ENCODE data around the gene SLC39A11. TPM values are rescaled to one million over a fixed set of nuclear protein-coding genes. Genes with fewer than 3 reads are reported as not detected.

Gene SLC39A11
- total and polyA plus RNA-seq, 2 of the 13 experiments (the other 11 are each of a cell fraction or from before 2014, with no cell fraction given), result 17.2 to 31.5 TPM

DNA sequence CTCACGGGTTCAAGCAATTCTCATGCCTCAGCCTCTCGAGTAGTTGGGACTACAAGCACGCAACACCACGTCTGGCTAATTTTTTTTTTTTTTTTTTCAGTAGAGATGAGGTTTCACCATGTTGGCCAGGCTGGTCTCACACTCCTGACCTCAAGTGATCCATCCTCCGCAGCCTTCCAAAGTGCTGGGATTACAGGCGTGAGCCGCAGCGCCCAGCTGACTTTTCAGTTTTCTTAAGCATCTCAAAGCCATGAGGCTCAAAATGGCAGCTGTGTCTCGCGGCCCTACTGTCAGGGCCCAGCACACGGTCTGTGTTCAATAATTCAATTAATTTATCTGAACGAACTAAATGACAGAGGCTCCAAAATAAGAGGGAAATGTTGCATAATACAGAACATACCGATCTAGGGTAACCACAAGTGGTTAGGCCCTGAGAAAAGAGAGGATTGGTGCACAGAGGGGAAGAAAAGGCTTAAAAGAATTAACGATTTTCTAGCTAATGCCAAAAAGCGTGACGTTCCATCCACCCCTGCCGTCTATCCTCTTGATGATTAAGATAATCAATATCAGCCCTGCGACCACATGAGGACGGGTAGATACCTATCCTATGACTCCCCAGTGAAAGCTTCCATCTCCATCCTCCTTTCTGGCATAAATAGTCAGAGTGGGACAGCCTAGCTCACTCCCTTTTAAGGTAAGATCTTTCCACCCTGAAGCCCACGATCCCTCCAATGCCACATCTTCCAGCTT, 136.9 kb downstream of the SLC39A11 start (continued):
- TF ChIP-seq TFDP1 (CRISPR knock-in tag; IDR thresholded peaks at IDR 0.05; ENCODE audit: borderline replicate concordance) (no peak), ZNF232 (CRISPR knock-in tag; IDR thresholded peaks at IDR 0.05; ENCODE audit: borderline replicate concordance) (no peak), ZSCAN5A (CRISPR knock-in tag; IDR thresholded peaks at IDR 0.05; ENCODE audit: borderline replicate concordance) (no peak), ELF1 (CRISPR knock-in tag; IDR thresholded peaks at IDR 0.05) (no peak), ZNF362 (CRISPR knock-in tag; IDR thresholded peaks at IDR 0.05; ENCODE audit: borderline replicate concordance) (no peak)

DNA sequence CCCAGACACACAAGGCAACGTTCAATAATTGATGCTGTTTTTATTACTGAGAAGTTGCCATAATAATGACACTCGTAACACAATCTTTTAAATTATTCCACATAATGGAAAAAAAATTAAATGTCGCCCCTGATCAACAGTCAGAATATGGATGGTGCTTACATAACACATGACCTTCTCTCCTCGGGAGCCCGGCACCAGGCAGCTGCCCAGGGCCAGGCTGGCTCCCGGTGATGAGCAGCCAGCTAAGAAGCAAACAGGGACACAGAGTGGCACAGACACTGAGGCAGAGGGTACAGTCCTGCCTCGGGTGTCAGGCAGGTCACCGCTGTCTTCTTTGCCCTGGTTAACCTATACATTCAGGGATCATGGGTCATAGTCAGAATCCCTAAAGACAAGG, 137.9 kb downstream of the SLC39A11 start:
- ATAC-seq (no peak), FAIRE-seq (no peak), DNase-seq (ENCODE audit: low spot score) (no peak)
- no peak overlapping the region for H3K9ac ChIP-seq (ENCODE audit: insufficient read depth, low read depth, low read length)
- BruUV-seq (replicated peaks), result no TSS peak
- no peaks in the 10 kb centered on the region for H3K27me3 ChIP-seq (ENCODE audit: control insufficient read depth in 1 of 2, insufficient read depth in 2 of 2, low read length in 2 of 2)
- intact Hi-C loops (cut with micrococcal nuclease; ENCODE audit: unreplicated experiment), result no loop called here
- H3K4me2 ChIP-seq (ENCODE audit: low read depth, low read length), result no peak overlapping the region
- no peaks in the 10 kb centered on the region for H3K9me3 ChIP-seq (ENCODE audit: low read length)
- CTCF ChIA-PET (ENCODE audit: low intra/inter-chr PET ratio, low total read pairs), result no interaction called here
- no peaks in the 10 kb centered on the region for H3K79me2 ChIP-seq (ENCODE audit: insufficient read depth, low read length)
- WGBS (ENCODE audit: low lambda C conversion rate), result 92% methylated on average over 8 of the region's 8 CpGs
- POLR2A ChIA-PET, result no interaction called here
- in situ Hi-C loops (cut with HindIII; ENCODE audit: extremely low pct_ligation_motif_present, low pct_unique_long_range_greater_than_20kb), result loop anchor here (25.0 kb wide), 1 partner anchor 433 kb away; no protein-coding TSS in a partner anchor
- H2AFZ ChIP-seq (ENCODE audit: low read length), result no peak overlapping the region
- H3K4me3 ChIP-seq (replicated peaks in 1 of 3; ENCODE audit: insufficient read depth in 1 of 3, low read depth in 2 of 3, low read length in 3 of 3), result no peak overlapping the region
- H3K36me3 ChIP-seq (replicated peaks in 1 of 2; ENCODE audit: control insufficient read depth in 1 of 2, insufficient read depth in 2 of 2, low read length in 2 of 2), result no peaks in the 10 kb centered on the region
- peaks cover 8% of the 10 kb centered on the region; the same call in 1 of the 2 replicates for H3K4me1 ChIP-seq (ENCODE audit: insufficient read depth, low read length)
- H3K27ac ChIP-seq (ENCODE audit: extremely low read length, insufficient read depth, low read length), result no peak overlapping the region
- H4K20me1 ChIP-seq (ENCODE audit: insufficient read depth, low read length), result peaks cover 2% of the 10 kb centered on the region; the same call in 1 of the 2 replicates
- TF ChIP-seq NFATC3 (CRISPR knock-in tag; IDR thresholded peaks at IDR 0.05) (no peak), BCL6 (CRISPR knock-in tag; IDR thresholded peaks at IDR 0.05) (no peak), ATF2 (CRISPR knock-in tag; IDR thresholded peaks at IDR 0.05) (no peak), HDAC6 (IDR thresholded peaks at IDR 0.05; ENCODE audit: low read depth, low read length) (no peak), NCOA2 (CRISPR knock-in tag; IDR thresholded peaks at IDR 0.05) (no peak), ZNF362 (CRISPR knock-in tag; IDR thresholded peaks at IDR 0.05; ENCODE audit: borderline replicate concordance) (no peak), ZBTB37 (CRISPR knock-in tag; IDR thresholded peaks at IDR 0.05) (no peak)
- TF ChIP-seq, protein P1, sequence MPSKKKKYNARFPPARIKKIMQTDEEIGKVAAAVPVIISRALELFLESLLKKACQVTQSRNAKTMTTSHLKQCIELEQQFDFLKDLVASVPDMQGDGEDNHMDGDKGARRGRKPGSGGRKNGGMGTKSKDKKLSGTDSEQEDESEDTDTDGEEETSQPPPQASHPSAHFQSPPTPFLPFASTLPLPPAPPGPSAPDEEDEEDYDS (CRISPR knock-in tag; IDR thresholded peaks at IDR 0.05), result no peak

All from HepG2 (cell line).